MM.1S (cell line): ENCODE data around the gene SP100.

Experiments
- EZH2 ChIP-seq: fragments of 300-600 bp; sonication (generic); optimal IDR thresholded peaks from 2 replicates; pipeline ENCODE3; 2017; ENCODE audit warnings: low read depth, mild to moderate bottlenecking, antibody characterized with exemption, low read length, mixed read lengths
- TF ChIP-seq, protein P1 (sequence below): fragments of 300-600 bp; sonication (generic); IDR thresholded peaks from 2 replicates; pipeline ENCODE4 v1.5.1; 2016; ENCODE audit warnings: antibody characterized with exemption, low read length, mixed read lengths

DNA sequence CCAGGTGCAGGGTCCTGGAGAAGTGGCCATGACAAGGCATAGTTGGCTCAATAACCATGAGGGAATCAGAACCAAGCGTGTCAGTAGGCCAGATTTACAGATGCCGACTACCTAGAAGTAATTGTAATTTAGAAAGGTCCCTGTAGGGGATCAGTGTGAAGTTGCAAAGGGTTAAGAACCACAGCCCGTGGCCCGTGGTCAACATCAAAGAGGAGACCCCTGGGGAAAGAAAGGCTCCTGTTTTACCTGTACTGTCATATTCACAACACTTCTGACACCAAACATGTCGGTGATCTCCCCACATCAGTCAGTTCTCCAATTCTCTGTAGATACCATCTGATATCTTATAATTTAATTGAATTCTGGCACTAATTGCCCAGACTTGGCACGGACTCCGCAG, 31.0 kb downstream of the SP100 start:
- TF ChIP-seq, protein P1, sequence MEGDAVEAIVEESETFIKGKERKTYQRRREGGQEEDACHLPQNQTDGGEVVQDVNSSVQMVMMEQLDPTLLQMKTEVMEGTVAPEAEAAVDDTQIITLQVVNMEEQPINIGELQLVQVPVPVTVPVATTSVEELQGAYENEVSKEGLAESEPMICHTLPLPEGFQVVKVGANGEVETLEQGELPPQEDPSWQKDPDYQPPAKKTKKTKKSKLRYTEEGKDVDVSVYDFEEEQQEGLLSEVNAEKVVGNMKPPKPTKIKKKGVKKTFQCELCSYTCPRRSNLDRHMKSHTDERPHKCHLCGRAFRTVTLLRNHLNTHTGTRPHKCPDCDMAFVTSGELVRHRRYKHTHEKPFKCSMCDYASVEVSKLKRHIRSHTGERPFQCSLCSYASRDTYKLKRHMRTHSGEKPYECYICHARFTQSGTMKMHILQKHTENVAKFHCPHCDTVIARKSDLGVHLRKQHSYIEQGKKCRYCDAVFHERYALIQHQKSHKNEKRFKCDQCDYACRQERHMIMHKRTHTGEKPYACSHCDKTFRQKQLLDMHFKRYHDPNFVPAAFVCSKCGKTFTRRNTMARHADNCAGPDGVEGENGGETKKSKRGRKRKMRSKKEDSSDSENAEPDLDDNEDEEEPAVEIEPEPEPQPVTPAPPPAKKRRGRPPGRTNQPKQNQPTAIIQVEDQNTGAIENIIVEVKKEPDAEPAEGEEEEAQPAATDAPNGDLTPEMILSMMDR, result no peak
- no peak for TF ChIP-seq EZH2
